A673 (cell line): ENCODE results near the gene MAGEB1. TPM values are rescaled to one million over a fixed set of nuclear protein-coding genes. Genes with fewer than 3 reads are reported as not detected.

Experiments
- BruUV-seq: library from RNA; stranded (reverse); fragments of 400-500 nt; replicated peaks from 2 replicates; lab custom pipeline; 2021; lab: Mats Ljungman, UMichigan
- CTCF ChIA-PET: fragments of 300-600 bp; sonication (Branson Sonifier 250); formaldehyde crosslinking; loops from one replicate; lab custom pipeline; 2022; ENCODE audit warnings: antibody characterized with exemption; lab: Charles Lee
- POLR2A ChIA-PET: fragments of 300-600 bp; sonication (Branson Sonifier 250); formaldehyde crosslinking; loops from one replicate; lab custom pipeline; 2022; ENCODE audit warnings: antibody characterized with exemption; ENCODE audit not compliant: low non-redundant PET; lab: Charles Lee
- DNase-seq: peaks from one replicate; pipeline ENCODE4 v3.0.0-alpha.2; 2015; ENCODE audit warnings: low spot score
- H3K27ac ChIP-seq: fragments of 200-600 bp; sonication (generic); 2 replicates; pipeline ENCODE4 v1.5.1; 2016; ENCODE audit warnings: mixed run types, low read depth, mild to moderate bottlenecking, mixed read lengths, antibody characterized with exemption, low read length; ENCODE audit not compliant: poor library complexity, severe bottlenecking
- H3K27me3 ChIP-seq: fragments of 200-600 bp; sonication (generic); replicated peaks from 2 replicates; pipeline ENCODE4 v1.6.1; 2017; ENCODE audit warnings: mixed run types, low read depth, mild to moderate bottlenecking, mixed read lengths, antibody characterized with exemption, low read length; ENCODE audit not compliant: insufficient read depth, poor library complexity
- H3K36me3 ChIP-seq: fragments of 200-600 bp; sonication (generic); 2 replicates; pipeline ENCODE4 v1.6.1; 2016; ENCODE audit warnings: mixed run types, mild to moderate bottlenecking, mixed read lengths, antibody characterized with exemption, low read length; ENCODE audit not compliant: insufficient read depth, poor library complexity, severe bottlenecking
- H3K4me1 ChIP-seq: fragments of 200-600 bp; sonication (generic); 2 replicates; pipeline ENCODE4 v1.6.1; 2017; ENCODE audit warnings: mixed run types, mild to moderate bottlenecking, mixed read lengths, antibody characterized with exemption, low read length; ENCODE audit not compliant: insufficient read depth, poor library complexity, severe bottlenecking
- H3K4me3 ChIP-seq: fragments of 200-600 bp; sonication (generic); 2 replicates; pipeline ENCODE4 v1.5.1; 2016; ENCODE audit warnings: low read depth, mixed run types, mild to moderate bottlenecking, mixed read lengths, low read length; ENCODE audit not compliant: poor library complexity, severe bottlenecking
- H3K9me3 ChIP-seq: fragments of 200-600 bp; sonication (generic); 2 replicates; pipeline ENCODE4 v1.6.1; 2016; ENCODE audit warnings: mixed run types, low read depth, mild to moderate bottlenecking, mixed read lengths, antibody characterized with exemption, low read length; ENCODE audit not compliant: poor library complexity, severe bottlenecking
- EZH2 ChIP-seq: fragments of 200-600 bp; sonication (generic); IDR thresholded peaks from 2 replicates; pipeline ENCODE4 v1.6.1; 2017; ENCODE audit warnings: borderline replicate concordance, low read depth, mild to moderate bottlenecking, mixed read lengths, antibody characterized with exemption, low read length; ENCODE audit not compliant: poor library complexity, severe bottlenecking
- intact Hi-C: fragments of 100-400 bp; cut with micrococcal nuclease; formaldehyde crosslinking; loops from one replicate; pipeline ENCODE4 v1.10.0; 2022; ENCODE audit not compliant: unreplicated experiment
- total RNA-seq: library from RNA; stranded (reverse); gene quantifications from 2 replicates; pipeline ENCODE4 v1.2.3, GENCODE V29; 2021
- TF ChIP-seq, protein P1 (sequence below): fragments of 300-800, 200-600 bp; sonication (generic); conservative IDR thresholded peaks from 2 replicates; pipeline ENCODE4 v1.5.1; 2017; ENCODE audit warnings: low read depth, mild to moderate bottlenecking, antibody characterized with exemption, low read length, moderate library complexity, mixed read lengths

The MAGEB1 gene
- total RNA-seq, 1 experiment from 2014 or later, result not detected

DNA sequence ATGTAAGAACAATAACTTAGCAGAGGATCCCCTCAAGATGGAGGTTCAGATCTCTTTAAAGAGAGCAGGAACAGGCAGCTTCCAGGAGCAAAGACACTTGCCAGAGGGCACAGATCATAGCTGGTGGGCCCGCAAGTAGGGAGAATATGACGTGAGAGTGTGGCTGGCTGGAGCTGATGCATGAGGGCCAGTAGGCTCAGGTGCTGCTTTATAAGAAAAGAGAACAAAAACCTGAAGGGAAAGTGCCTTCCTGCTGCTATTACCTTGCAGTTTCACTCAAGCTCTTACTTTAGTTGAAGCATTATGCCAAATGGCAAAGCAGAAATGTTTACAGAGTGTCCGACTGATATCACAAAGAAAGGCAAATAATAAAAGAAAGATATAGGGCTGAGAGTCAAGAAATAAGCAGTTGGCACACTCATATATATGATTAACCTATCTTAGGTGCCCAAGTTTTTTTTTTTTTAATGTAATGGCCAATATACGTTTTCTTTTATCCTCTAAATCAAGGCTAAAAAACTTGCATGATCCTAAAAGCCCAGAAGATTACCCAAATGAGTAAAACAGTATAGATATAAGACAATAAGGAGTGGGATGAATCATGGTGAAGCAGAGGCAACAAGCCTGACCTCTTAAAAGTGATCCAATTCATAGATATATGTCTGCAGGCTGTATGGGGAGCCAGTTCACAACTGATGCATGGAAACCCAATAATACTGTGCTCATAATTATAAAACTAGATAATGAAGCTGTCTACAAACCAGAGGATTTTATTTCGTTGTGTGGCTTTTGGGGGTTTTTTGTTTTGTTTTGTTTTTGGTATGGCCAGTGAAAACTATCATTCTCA, 49.7 kb downstream of the MAGEB1 start:
- no peak for TF ChIP-seq EZH2
- TF ChIP-seq, protein P1, sequence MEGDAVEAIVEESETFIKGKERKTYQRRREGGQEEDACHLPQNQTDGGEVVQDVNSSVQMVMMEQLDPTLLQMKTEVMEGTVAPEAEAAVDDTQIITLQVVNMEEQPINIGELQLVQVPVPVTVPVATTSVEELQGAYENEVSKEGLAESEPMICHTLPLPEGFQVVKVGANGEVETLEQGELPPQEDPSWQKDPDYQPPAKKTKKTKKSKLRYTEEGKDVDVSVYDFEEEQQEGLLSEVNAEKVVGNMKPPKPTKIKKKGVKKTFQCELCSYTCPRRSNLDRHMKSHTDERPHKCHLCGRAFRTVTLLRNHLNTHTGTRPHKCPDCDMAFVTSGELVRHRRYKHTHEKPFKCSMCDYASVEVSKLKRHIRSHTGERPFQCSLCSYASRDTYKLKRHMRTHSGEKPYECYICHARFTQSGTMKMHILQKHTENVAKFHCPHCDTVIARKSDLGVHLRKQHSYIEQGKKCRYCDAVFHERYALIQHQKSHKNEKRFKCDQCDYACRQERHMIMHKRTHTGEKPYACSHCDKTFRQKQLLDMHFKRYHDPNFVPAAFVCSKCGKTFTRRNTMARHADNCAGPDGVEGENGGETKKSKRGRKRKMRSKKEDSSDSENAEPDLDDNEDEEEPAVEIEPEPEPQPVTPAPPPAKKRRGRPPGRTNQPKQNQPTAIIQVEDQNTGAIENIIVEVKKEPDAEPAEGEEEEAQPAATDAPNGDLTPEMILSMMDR, result no peak
- H3K36me3 ChIP-seq, result no peaks in the 10 kb centered on the region
- no peak overlapping the region for H3K4me3 ChIP-seq
- no peaks in the 10 kb centered on the region for H3K27me3 ChIP-seq
- DNase-seq, result no peak
- BruUV-seq, result no TSS peak
- no peaks in the 10 kb centered on the region for H3K9me3 ChIP-seq
- no peak overlapping the region for H3K27ac ChIP-seq
- ChIA-PET POLR2A (no interaction called here), CTCF (no interaction called here)
- H3K4me1 ChIP-seq, result peaks cover 10% of the 10 kb centered on the region
- intact Hi-C loops, result no loop called here

DNA sequence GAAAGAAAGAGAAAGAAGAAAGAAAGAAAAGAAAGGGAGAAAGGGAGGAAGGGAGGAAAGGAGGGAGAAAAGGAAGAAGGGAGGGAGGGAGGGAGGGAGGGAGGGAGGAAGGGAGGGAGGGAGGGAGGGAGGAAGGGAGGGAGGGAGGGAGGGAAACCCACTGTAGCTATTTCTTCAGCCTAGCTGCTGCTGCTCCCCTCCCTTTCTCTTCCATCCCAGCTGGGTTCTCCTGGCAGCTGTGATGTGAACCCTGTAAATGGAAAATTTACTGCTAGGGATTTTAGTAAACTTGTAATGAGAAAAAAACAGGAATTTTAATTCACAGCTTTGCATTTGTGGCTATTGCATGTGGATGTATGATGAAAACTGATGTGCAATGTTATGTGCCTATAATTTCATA, 54.3 kb downstream of the MAGEB1 start:
- POLR2A ChIA-PET, result interaction anchor here (0.6 kb wide), 1 partner anchor 1013 kb away, joined by 5 read pairs; no protein-coding TSS in a partner anchor
- H3K27me3 ChIP-seq, result no peaks in the 10 kb centered on the region
- H3K27ac ChIP-seq, result no peak overlapping the region
- TF ChIP-seq, protein P1, result no peak
- TF ChIP-seq EZH2, result no peak
- H3K4me1 ChIP-seq, result peaks cover 39% of the 10 kb centered on the region
- H3K36me3 ChIP-seq, result peaks cover 23% of the 10 kb centered on the region
- CTCF ChIA-PET, result no interaction called here
- DNase-seq, result no peak
- H3K9me3 ChIP-seq, result no peaks in the 10 kb centered on the region
- intact Hi-C loops, result no loop called here
- BruUV-seq, result no TSS peak
- no peak overlapping the region for H3K4me3 ChIP-seq

Other genes with a start within 250 kb of the MAGEB1 start
- not detected in 2 replicates for gene MAGEB2, start 31.6 kb upstream of the MAGEB1 start, total RNA-seq
- gene MAGEB3, start 16.5 kb upstream of the MAGEB1 start, total RNA-seq, result not detected in 2 replicates
- not detected in 2 replicates for gene MAGEB4, start 5.1 kb upstream of the MAGEB1 start, total RNA-seq
- gene NR0B1, start 62.2 kb downstream of the MAGEB1 start, total RNA-seq, result 54.5 and 69.6 TPM in 2 replicates